Heart left ventricle (tissue), 16 donors: ENCODE measurements around the gene LMOD3. TPM values are rescaled to one million over a fixed set of nuclear protein-coding genes. Genes with fewer than 3 reads are reported as not detected.

Source experiments
- ATAC-seq, 4 donors: fragments of 200-7000 bp; cut with Tn5 transposase; one replicate each; pipeline ENCODE4 v1.9.1; 2020 to 2022; ENCODE audit warnings: moderate library complexity in 4 of 4, mild to moderate bottlenecking in 3 of 4, moderate number of reproducible peaks in 1 of 4
- DNase-seq, 5 donors: peaks; one replicate each; pipeline ENCODE4 v3.0.0-alpha.2; 2020
- H3K27ac ChIP-seq, 12 donors: fragments of 200-600 bp; sonication (generic) in 4 of 12; one replicate each; pipeline versions ENCODE4 v1.5.0 to v1.8.0; 2016 to 2022; ENCODE audit warnings: mild to moderate bottlenecking in 2 of 12
- H3K27me3 ChIP-seq, 9 donors: fragments of 200-600 bp; sonication (generic) in 2 of 9; one replicate each; pipeline versions ENCODE4 v1.5.1 to v1.8.0; 2016 to 2022; ENCODE audit warnings: mild to moderate bottlenecking in 3 of 9
- H3K36me3 ChIP-seq, 9 donors: fragments of 200-600 bp; sonication (generic) in 2 of 9; one replicate each; pipeline versions ENCODE4 v1.5.0 to v1.8.0; 2018 to 2022; ENCODE audit warnings: mild to moderate bottlenecking in 2 of 9
- H3K4me1 ChIP-seq, 12 donors: fragments of 200-600 bp; sonication (generic) in 4 of 12; one replicate each; pipeline versions ENCODE4 v1.5.0 to v1.8.0; 2016 to 2022; ENCODE audit warnings: mild to moderate bottlenecking in 3 of 12
- H3K4me3 ChIP-seq, 12 donors: fragments of 200-600 bp; sonication (generic) in 4 of 12; one replicate each; pipeline versions ENCODE4 v1.5.0 to v1.8.0; 2017 to 2022; ENCODE audit warnings: mild to moderate bottlenecking in 9 of 12, moderate library complexity in 4 of 12
- H3K9me3 ChIP-seq, 12 donors: fragments of 200-600 bp; sonication (generic) in 4 of 12; one replicate each; pipeline versions ENCODE4 v1.5.0 to v1.8.0; 2016 to 2022; ENCODE audit warnings: mild to moderate bottlenecking in 1 of 12
- CTCF ChIP-seq, 12 donors: fragments of 200-600 bp; sonication (generic) in 4 of 12; IDR thresholded peaks; one replicate each; pipeline versions ENCODE4 v1.5.0 to v1.8.0; 2018 to 2022; ENCODE audit warnings: antibody characterized with exemption in 12 of 12, mild to moderate bottlenecking in 5 of 12
- POLR2A ChIP-seq, 2 donors: fragments of 450-650 bp; IDR thresholded peaks; one replicate each; pipeline ENCODE4 v1.6.1; 2017; ENCODE audit warnings: antibody characterized with exemption in 2 of 2, mild to moderate bottlenecking in 2 of 2, moderate library complexity in 2 of 2
- WGBS, 4 donors: extraction: QIAGEN DNeasy Blood & Tissue Kit in 2 of 4; methylation state at CpG; one replicate each; pipeline versions ENCODE4 v1.1.5 to v1.1.7; 2013 to 2018; 5-methylcytosine and 5-hydroxymethylcytosine counted together
- intact Hi-C, 10 donors: fragments of 100-400 bp; cut with DNase I; formaldehyde crosslinking; loops; one replicate each; pipeline versions ENCODE4 v1.11.1 to v1.14.2; 2022
- polyA plus RNA-seq, 2 donors: library from polyadenylated mRNA; stranded (reverse); fragments of 200-250 nt; gene quantifications; one replicate each; pipeline ENCODE4 v1.2.3, GENCODE V29; 2013
- total RNA-seq, 9 donors: library from RNA; depleted of rRNA in 2 of 9; stranded (reverse); fragments of >200 nt in 2 of 9; fragmentation: NEBNext Ultra II Directional in 3 of 9; extraction: Animal tissue kit (Norgen Biotek cat#: 25700) in 3 of 9; gene quantifications; one replicate each; pipeline versions ENCODE4 v1.1.0 to v1.2.4, GENCODE V29; 2016 to 2023
- donor health status: ischemic (EF 13 %, LVEDD 7.1; RV severe dilation, severe dysfunction).
- donor health status: healthy with polysubstance abuse.
- donor health status: DM: no; HTN: yes; CAD: no.
- donor health status: DM: no; HTN: no; CAD: no.
- donor health status: ischemic (EF 25% LVEDD 6.9; RV normal size, moderate dysfunction).
- donor health status: ischemic (EF 25% LVEDD 5.7; RV mildly dilated, moderate dysfunction).
- donor health status: healthy.
- donor health status: DM: yes; HTN: yes; CAD: no.
- donor health status: ischemic (EF 35%, LVEDD 5.7; RV mildly dilated, moderate dysfunction).
- donor health status: nonischemic (EF 11% LVEDD 7.7; RV severe dilation, severe dysfunction).
- donor health status: DM: yes; HTN: yes; CAD: no.
- donor health status: PGD.
- donor health status: ischemic (EF 29% LVEDD 5.4; RV normal size, mild dysfunction).
- donor health status: nonischemic (EF 23%, LVEDD 6.1; RV moderate dilation, normal function).

Gene LMOD3
- total and polyA plus RNA-seq, 11 donors = 38.6 to 233 (median 128) TPM

- intact Hi-C loops = loop anchor here in 3 of 10 donors (1.0 to 5.0 kb wide), 4 partner anchors 34 to 71 kb away; partner anchors contain the start of genes ARL6IP5 (in 1 of the 3) and UBA3 (in 1 of the 3)
- Histone ChIP-seq H3K4me3 (peak overlapping the region; percentile 21 to 63 (median 50)), H3K4me1 (peaks cover 0 to 19% (median 4%) of the 10 kb centered on the region in 12 donors), H3K36me3 (peaks cover 0 to 7% (median 0%) of the 10 kb centered on the region in 9 donors), H3K27me3 (no peaks in the 10 kb centered on the region), H3K9me3 (no peaks in the 10 kb centered on the region), H3K27ac (peak overlapping the region in 11 of 12 donors; percentile 61 to 91 (median 83))
- 0 to 2% (median 1%) methylated on average over 1 of the region's 1 CpG for WGBS, 4 donors
- ATAC-seq (peak in 3 of 4 donors; percentile 33 to 51 (median 50)), DNase-seq (peak in 4 of 5 donors; percentile 41 to 66 (median 55))
- peak; percentile 87 to 96 (median 94) for TF ChIP-seq CTCF (IDR thresholded peaks at IDR 0.05)
- no peak for TF ChIP-seq POLR2A (IDR thresholded peaks at IDR 0.05)
These were observed 1.4 kb downstream of the LMOD3 start for GRCh38 chr3:69120879-69121464.

DNA sequence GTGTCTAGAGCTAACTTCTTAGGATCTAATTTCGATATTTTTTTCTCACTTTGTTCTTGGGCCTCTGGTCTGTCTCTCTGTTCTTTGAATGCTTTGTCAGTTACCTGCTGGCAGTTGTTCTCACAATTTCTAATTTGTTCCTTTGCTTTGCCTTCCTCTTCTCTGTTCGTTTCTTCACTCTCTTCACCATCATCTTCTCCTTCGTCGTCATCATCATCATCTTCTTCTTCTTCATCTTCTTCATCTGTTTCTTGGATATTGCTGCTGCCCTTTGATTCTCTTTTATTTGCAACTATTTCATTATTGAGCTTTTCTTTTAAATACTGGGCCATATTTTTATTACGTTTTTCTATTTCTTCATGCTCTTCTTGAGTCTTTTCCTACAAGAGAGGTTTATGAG lies 2.7 kb downstream of the LMOD3 start:
- intact Hi-C loops = loop anchor here in 3 of 10 donors (2.0 to 5.0 kb wide), 3 partner anchors 32 to 37 kb away; partner anchors contain the start of genes ARL6IP5 (in 1 of the 3) and UBA3 (in 1 of the 3)
- H3K4me1 ChIP-seq = peaks cover 0 to 24% (median 4%) of the 10 kb centered on the region in 12 donors

DNA sequence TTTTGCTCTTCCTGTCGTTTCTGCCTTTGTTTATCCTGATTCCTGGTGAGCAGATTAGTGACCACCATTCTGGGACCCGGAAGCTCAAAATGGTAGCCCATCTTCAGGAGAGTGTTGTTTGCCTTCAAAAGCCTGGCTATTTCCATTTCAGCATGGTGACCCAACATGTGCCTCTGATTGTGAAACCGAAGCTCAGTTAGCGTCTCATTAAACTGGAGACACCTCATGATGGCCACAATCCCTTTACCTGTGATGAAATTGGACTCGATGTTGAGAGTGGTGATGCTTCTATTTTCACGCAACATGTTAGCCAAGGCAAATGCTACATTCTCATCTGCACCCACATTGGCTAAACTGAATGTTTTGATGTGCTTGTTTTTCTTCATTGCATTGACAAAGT lies 3.3 kb downstream of the LMOD3 start:
- H3K4me1 ChIP-seq = peaks cover 0 to 29% (median 5%) of the 10 kb centered on the region in 12 donors
- no peaks in the 10 kb centered on the region for H3K27me3 ChIP-seq
- TF ChIP-seq POLR2A (IDR thresholded peaks at IDR 0.05) (no peak), CTCF (IDR thresholded peaks at IDR 0.05) (no peak)
- intact Hi-C loops = loop anchor here in 1 of 10 donors (2.0 kb wide), 1 partner anchor 32 kb away; no protein-coding TSS in a partner anchor
- WGBS, 4 donors = 83 to 90% (median 88%) methylated on average over 6 of the region's 6 CpGs
- H3K36me3 ChIP-seq = peaks cover 0 to 7% (median 0%) of the 10 kb centered on the region in 9 donors
- no peak for ATAC-seq
- no peaks in the 10 kb centered on the region for H3K9me3 ChIP-seq
- H3K27ac ChIP-seq = no peak overlapping the region
- H3K4me3 ChIP-seq = no peak overlapping the region
- DNase-seq = no peak

More for the DNA sequence above, 2.7 kb downstream of the LMOD3 start:
- WGBS, 4 donors = 83 to 93% (median 90%) methylated on average over 5 of the region's 5 CpGs
- Histone ChIP-seq H3K4me3 (peak overlapping the region in 1 of 12 donors; percentile 52), H3K27me3 (no peaks in the 10 kb centered on the region), H3K36me3 (peaks cover 0 to 7% (median 0%) of the 10 kb centered on the region in 9 donors), H3K9me3 (no peaks in the 10 kb centered on the region), H3K27ac (no peak overlapping the region)
- no peak for DNase-seq
- TF ChIP-seq CTCF (IDR thresholded peaks at IDR 0.05) (no peak), POLR2A (IDR thresholded peaks at IDR 0.05) (no peak)
- ATAC-seq = no peak

DNA sequence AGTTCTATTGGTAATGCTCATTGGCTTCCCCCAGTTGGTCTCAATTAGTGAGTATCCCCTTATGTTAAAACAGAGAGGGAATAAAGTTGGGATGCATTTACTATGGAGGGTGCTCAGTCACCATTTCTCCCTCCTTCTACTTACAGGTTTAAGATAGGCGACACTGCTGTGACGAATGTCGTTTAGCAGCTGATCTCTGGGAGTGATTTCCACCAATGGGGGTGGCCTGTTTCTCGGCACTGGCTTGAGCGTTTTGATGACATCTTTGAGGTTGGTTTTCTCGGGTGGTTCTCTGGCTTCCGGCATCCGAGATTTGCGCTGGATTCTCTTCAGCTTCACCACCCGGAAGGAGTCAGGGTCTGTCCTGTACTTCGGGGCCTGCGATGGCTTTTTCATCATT lies 3.8 kb downstream of the LMOD3 start:
- peaks cover 0 to 7% (median 0%) of the 10 kb centered on the region in 9 donors for H3K36me3 ChIP-seq
- no peak overlapping the region for H3K27ac ChIP-seq
- DNase-seq (no peak), ATAC-seq (no peak)
- peak overlapping the region in 4 of 12 donors; percentile 11 to 45 (median 25) for H3K4me3 ChIP-seq
- no peak for TF ChIP-seq POLR2A (IDR thresholded peaks at IDR 0.05)
- TF ChIP-seq CTCF (IDR thresholded peaks at IDR 0.05) = no peak
- WGBS, 4 donors = 85 to 94% (median 92%) methylated on average over 12 of the region's 12 CpGs
- peaks cover 0 to 32% (median 10%) of the 10 kb centered on the region in 12 donors for H3K4me1 ChIP-seq
- H3K9me3 ChIP-seq = no peaks in the 10 kb centered on the region
- intact Hi-C loops = loop anchor here in 1 of 10 donors (2.0 kb wide), 1 partner anchor 32 kb away; no protein-coding TSS in a partner anchor
- H3K27me3 ChIP-seq = no peaks in the 10 kb centered on the region
